Breast epithelium (tissue), 4 donors: ENCODE measurements around the gene SPEN. TPM values are rescaled to one million over a fixed set of nuclear protein-coding genes. Genes with fewer than 3 reads are reported as not detected.
A peak's percentile ranks its signal among the peaks of the same experiment; 100 is the strongest.

ENCODE experiments used
- DNase-seq, 2 donors: peaks; one replicate each; pipeline ENCODE4 v3.0.0-alpha.2; 2019; ENCODE audit warnings: low spot score in 2 of 2
- H3K27ac ChIP-seq, 2 donors: fragments of 200-600 bp; sonication (generic) in 1 of 2; one replicate each; pipeline ENCODE4 v1.5.1; 2016 to 2019; ENCODE audit warnings: mild to moderate bottlenecking in 1 of 2
- H3K27me3 ChIP-seq, 2 donors: fragments of 200-600 bp; sonication (generic) in 1 of 2; one replicate each; pipeline versions ENCODE4 v1.5.1 to v1.6.0; 2017 to 2019; ENCODE audit warnings: control low read depth in 1 of 2, mild to moderate bottlenecking in 1 of 2
- H3K36me3 ChIP-seq: fragments of 200-600 bp; one replicate; pipeline ENCODE4 v1.5.1; 2019
- H3K4me1 ChIP-seq, 2 donors: fragments of 200-600 bp; sonication (generic); one replicate each; pipeline ENCODE4 v1.5.1; 2016 to 2019; ENCODE audit warnings: control low read depth in 1 of 2
- H3K4me3 ChIP-seq, 3 donors: fragments of 200-600 bp; sonication (generic); 1 replicate in 2 of 3; 2 replicates in 1 of 3; pipeline ENCODE4 v1.5.1; 2016 to 2019; ENCODE audit warnings: mild to moderate bottlenecking in 3 of 3, moderate library complexity in 2 of 3
- H3K9me3 ChIP-seq, 2 donors: fragments of 200-600 bp; sonication (generic) in 1 of 2; one replicate each; pipeline ENCODE4 v1.5.1; 2016 to 2019; ENCODE audit warnings: control low read depth in 1 of 2
- POLR2A ChIP-seq: fragments of 450-650 bp; IDR thresholded peaks from one replicate; pipeline ENCODE4 v1.6.1; 2016; ENCODE audit warnings: antibody characterized with exemption, mild to moderate bottlenecking, moderate library complexity
- POLR2AphosphoS5 ChIP-seq, 3 donors: sonication (generic); formaldehyde crosslinking; IDR thresholded peaks; one replicate each; pipeline ENCODE4 v1.6.1; 2017; ENCODE audit warnings: antibody characterized with exemption in 3 of 3
- intact Hi-C: fragments of 100-400 bp; cut with DNase I; formaldehyde crosslinking; loops from one replicate; pipeline ENCODE4 v1.15.1; 2023; ENCODE audit warnings: low total_unique reads
- total RNA-seq, 3 donors: library from RNA; depleted of rRNA; stranded (reverse); fragments of >200 nt; gene quantifications; one replicate each; pipeline ENCODE4 v1.1.0, GENCODE V29; 2016
- TF ChIP-seq, protein P1 (sequence below), 3 donors: fragments of 450-650 bp; IDR thresholded peaks; one replicate each; pipeline ENCODE4 v1.5.1; 2016 to 2017; ENCODE audit warnings: antibody characterized with exemption in 3 of 3, mild to moderate bottlenecking in 3 of 3, moderate library complexity in 3 of 3

SPEN gene
- total RNA-seq, 3 donors from 2014 or later: 46.9 to 56.6 (median 51.2) TPM

DNA sequence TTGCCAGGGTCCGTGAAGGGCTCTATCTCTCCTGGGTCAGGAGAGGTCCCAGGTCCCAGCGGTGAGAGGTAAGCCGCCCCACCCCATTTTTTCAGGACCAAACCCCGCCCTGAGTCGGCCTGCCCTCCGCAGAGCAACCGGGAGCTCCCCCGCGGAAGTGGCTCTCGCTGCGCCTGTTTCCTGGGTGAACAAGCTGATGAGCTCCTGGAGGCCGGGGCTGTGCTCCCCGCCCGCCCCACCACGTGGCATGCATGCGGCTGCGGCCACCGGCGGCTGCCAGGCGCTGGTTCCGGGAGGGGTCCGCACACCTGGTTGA lies 96.4 kb downstream of the SPEN start:
- intact Hi-C loops: no loop called here
- H3K9me3 ChIP-seq: no peaks in the 10 kb centered on the region
- H3K4me1 ChIP-seq: peaks cover 2 to 7% of the 10 kb centered on the region in 2 donors
- H3K4me3 ChIP-seq: no peak overlapping the region
- H3K27ac ChIP-seq: no peak overlapping the region
- TF ChIP-seq POLR2AphosphoS5 (IDR thresholded peaks at IDR 0.05) (no peak), POLR2A (no peak)
- TF ChIP-seq, protein P1, sequence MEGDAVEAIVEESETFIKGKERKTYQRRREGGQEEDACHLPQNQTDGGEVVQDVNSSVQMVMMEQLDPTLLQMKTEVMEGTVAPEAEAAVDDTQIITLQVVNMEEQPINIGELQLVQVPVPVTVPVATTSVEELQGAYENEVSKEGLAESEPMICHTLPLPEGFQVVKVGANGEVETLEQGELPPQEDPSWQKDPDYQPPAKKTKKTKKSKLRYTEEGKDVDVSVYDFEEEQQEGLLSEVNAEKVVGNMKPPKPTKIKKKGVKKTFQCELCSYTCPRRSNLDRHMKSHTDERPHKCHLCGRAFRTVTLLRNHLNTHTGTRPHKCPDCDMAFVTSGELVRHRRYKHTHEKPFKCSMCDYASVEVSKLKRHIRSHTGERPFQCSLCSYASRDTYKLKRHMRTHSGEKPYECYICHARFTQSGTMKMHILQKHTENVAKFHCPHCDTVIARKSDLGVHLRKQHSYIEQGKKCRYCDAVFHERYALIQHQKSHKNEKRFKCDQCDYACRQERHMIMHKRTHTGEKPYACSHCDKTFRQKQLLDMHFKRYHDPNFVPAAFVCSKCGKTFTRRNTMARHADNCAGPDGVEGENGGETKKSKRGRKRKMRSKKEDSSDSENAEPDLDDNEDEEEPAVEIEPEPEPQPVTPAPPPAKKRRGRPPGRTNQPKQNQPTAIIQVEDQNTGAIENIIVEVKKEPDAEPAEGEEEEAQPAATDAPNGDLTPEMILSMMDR (IDR thresholded peaks at IDR 0.05): no peak
- no peak for DNase-seq
- peaks cover 5% of the 10 kb centered on the region for H3K36me3 ChIP-seq
- no peaks in the 10 kb centered on the region for H3K27me3 ChIP-seq

DNA sequence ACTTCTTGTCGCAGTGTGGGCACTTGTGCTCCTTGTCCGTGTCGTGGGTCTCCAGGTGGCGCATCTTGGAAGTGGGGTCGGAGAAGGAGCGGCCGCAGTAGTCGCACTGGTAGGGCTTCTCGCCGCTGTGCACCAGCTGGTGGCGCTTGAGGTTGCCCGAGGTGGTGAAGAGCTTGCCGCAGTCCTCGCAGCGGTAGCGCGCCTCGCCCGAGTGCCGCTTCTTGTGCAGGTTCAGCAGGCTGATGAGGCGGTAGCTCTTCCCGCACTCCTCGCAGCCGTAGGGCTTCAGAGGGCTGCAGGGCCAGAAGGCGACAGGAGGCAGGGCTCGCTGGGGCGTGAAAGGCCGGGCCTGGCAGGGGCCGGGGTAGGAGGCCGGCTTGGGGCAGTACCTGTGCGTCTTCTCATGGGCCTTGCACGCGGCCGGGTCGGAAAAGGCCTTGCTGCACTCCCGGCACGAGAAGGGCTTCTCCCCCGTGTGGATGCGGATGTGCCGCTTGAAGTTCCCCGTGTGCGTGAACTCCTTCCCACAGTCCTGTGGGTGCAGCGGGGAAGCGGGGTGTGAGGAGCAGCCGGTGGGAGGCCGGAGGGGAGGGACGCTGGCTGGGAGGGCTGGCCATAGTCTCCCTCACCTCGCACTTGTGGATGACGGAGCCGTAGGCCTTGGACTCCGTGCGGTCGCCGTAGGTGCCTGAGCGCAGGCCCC lies 97.0 kb downstream of the SPEN start:
- TF ChIP-seq, protein P1 (IDR thresholded peaks at IDR 0.05): no peak
- TF ChIP-seq POLR2AphosphoS5 (IDR thresholded peaks at IDR 0.05): no peak
- TF ChIP-seq POLR2A: no peak
- Histone ChIP-seq H3K4me1 (peaks cover 4 to 8% of the 10 kb centered on the region in 2 donors), H3K9me3 (no peaks in the 10 kb centered on the region), H3K27ac (no peak overlapping the region), H3K27me3 (no peaks in the 10 kb centered on the region), H3K4me3 (no peak overlapping the region), H3K36me3 (peaks cover 5% of the 10 kb centered on the region)
- no peak for DNase-seq
- intact Hi-C loops: no loop called here

DNA sequence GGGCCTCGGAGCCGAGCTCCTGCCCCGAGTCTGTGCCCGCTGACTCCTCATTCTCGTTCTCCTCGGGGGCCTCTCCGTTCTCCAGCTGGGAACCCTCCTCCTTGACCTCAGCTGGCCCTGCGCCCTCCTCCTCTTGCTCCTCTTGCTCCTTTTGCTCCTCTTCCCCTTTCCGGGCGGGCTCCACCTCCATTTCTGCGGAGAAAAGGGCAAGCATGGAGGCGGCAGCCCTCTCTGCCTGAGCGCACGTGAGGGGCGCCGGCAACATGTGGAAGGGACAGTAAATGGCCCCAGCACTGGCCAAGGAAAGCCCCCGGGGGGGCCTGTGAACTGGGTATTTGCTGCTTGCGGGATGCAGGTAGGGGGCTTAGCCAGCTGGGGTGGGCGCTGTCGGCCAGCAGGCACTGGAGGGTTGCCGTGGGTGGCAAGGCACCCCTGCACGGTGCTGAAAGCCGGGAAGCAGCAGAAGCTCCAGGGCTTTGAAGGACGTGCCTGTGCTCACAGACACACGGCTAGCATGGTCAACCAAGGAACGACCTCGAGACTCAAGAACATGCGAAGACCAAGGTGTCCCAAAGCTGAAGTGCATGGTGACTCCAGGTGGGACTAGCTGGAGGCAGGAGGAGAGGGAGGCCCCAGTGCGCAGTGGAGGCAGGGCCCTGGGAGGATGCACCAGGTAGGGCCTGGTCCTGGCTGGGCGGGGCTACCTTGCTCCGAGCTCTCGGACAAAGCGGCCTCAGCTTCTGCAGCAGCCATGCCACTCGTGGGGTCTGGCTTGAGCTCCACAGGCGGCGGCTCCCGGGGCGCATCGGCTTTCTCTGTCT lies 97.7 kb downstream of the SPEN start:
- H3K36me3 ChIP-seq: peaks cover 5% of the 10 kb centered on the region
- no peak for TF ChIP-seq POLR2AphosphoS5 (IDR thresholded peaks at IDR 0.05)
- TF ChIP-seq, protein P1 (IDR thresholded peaks at IDR 0.05): no peak
- peak in 1 of 2 donors; percentile 47 for DNase-seq
- peaks cover 6 to 9% of the 10 kb centered on the region in 2 donors for H3K4me1 ChIP-seq
- no peaks in the 10 kb centered on the region for H3K9me3 ChIP-seq
- H3K27me3 ChIP-seq: no peaks in the 10 kb centered on the region
- H3K4me3 ChIP-seq: no peak overlapping the region
- intact Hi-C loops: no loop called here
- H3K27ac ChIP-seq: no peak overlapping the region

DNA sequence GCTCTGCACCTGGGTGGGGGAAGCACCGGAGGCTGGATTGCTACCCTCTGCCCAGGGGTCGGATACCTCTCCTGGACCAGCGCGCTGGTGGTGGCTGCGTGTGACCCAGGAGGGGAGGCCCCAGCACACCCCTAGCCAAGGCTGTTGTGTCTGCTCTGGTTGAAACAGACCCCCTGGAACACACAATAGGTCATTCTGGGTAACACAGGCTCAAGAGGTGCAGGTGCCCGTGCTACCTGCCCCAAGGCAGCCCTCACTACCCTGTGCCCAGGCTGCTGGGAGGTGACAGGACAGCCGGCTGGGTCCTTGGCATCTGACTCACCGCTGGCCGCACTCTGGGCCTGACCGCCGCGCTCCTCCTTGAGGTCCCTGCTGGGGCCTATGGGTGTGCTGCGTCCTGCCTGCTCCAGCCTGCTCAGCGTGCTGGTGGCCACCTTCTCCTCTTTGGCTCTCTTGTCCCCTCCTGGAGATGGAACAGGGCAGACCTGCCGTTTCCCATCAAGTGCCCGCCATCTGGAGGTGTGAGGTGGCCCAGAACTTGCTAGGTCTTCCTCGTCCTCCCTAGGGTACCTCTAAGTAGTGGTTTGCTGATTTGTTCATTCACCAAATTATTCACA lies 98.4 kb downstream of the SPEN start:
- TF ChIP-seq, protein P1 (IDR thresholded peaks at IDR 0.05): no peak
- TF ChIP-seq POLR2AphosphoS5 (IDR thresholded peaks at IDR 0.05) (no peak), POLR2A (no peak)
- H3K9me3 ChIP-seq: no peaks in the 10 kb centered on the region
- H3K27me3 ChIP-seq: no peaks in the 10 kb centered on the region
- DNase-seq: peak in 1 of 2 donors; percentile 40
- H3K36me3 ChIP-seq: peaks cover 5% of the 10 kb centered on the region
- intact Hi-C loops: no loop called here
- peaks cover 14 to 16% of the 10 kb centered on the region in 2 donors for H3K4me1 ChIP-seq
- H3K4me3 ChIP-seq: no peak overlapping the region
- no peak overlapping the region for H3K27ac ChIP-seq
